HUES48 (cell line): Measurements from ENCODE around the gene ADAMTS13.

ENCODE experiments used
- H3K27ac ChIP-seq: one replicate; pipeline ENCODE4 v1.7.0; 2013; ENCODE audit warnings: low read depth, low read length, inconsistent platforms
- H3K27me3 ChIP-seq: 2 replicates; pipeline ENCODE4 v1.6.1; 2013; ENCODE audit warnings: mild to moderate bottlenecking, low read length; ENCODE audit not compliant: control insufficient read depth, insufficient read depth
- H3K36me3 ChIP-seq: 2 replicates; pipeline ENCODE4 v1.6.1; 2013; ENCODE audit warnings: low read length; ENCODE audit not compliant: control insufficient read depth, insufficient read depth
- H3K4me1 ChIP-seq: 2 replicates; pipeline ENCODE4 v1.6.1; 2013; ENCODE audit warnings: mild to moderate bottlenecking, low read length; ENCODE audit not compliant: control insufficient read depth, insufficient read depth
- H3K4me3 ChIP-seq: 2 replicates; pipeline ENCODE4 v1.5.1; 2013; ENCODE audit warnings: mild to moderate bottlenecking, low read depth, low read length
- H3K9ac ChIP-seq: 2 replicates; pipeline ENCODE4 v1.6.1; 2013; ENCODE audit warnings: mild to moderate bottlenecking, low read depth, low read length, moderate library complexity
- H3K9me3 ChIP-seq: 2 replicates; pipeline ENCODE4 v1.6.1; 2013; ENCODE audit warnings: low read length; ENCODE audit not compliant: control insufficient read depth, insufficient read depth

ADAMTS13 gene

DNA sequence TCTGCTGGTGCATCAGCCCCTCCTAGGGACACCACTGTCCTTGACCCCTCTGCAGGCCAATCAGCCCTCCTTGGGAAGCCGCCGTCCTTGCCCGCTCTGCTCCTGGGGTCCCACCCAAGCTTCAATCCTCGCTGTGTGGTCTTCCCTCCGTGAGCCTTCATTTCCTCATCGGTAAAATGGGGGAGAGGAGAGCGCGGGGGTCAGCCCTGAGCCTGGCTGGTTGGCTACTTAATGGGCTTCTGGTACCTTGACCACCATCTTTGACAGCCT, 69.4 kb downstream of the ADAMTS13 start:
- Histone ChIP-seq H3K4me1 (no peaks in the 10 kb centered on the region), H3K27me3 (no peaks in the 10 kb centered on the region)

GRCh38 chr9:133492061-133493021, 70.2 kb downstream of the ADAMTS13 start:
- H3K27ac ChIP-seq, result no peak overlapping the region
- no peaks in the 10 kb centered on the region for H3K36me3 ChIP-seq
- no peaks in the 10 kb centered on the region for H3K27me3 ChIP-seq
- no peaks in the 10 kb centered on the region for H3K9me3 ChIP-seq
- no peaks in the 10 kb centered on the region for H3K4me1 ChIP-seq
- no peak overlapping the region for H3K4me3 ChIP-seq
- no peak overlapping the region for H3K9ac ChIP-seq

More for the DNA sequence above, 69.4 kb downstream of the ADAMTS13 start:
- H3K36me3 ChIP-seq, result no peaks in the 10 kb centered on the region
- H3K9ac ChIP-seq, result no peak overlapping the region
- no peak overlapping the region for H3K4me3 ChIP-seq
- no peak overlapping the region for H3K27ac ChIP-seq
- no peaks in the 10 kb centered on the region for H3K9me3 ChIP-seq

- Histone ChIP-seq H3K4me1 (no peaks in the 10 kb centered on the region), H3K4me3 (no peak overlapping the region), H3K9ac (no peak overlapping the region), H3K27me3 (no peaks in the 10 kb centered on the region), H3K36me3 (no peaks in the 10 kb centered on the region), H3K27ac (no peak overlapping the region), H3K9me3 (no peaks in the 10 kb centered on the region)
These were observed 71.3 kb downstream of the ADAMTS13 start for GRCh38 chr9:133493428-133493827.

- no peak overlapping the region for H3K4me3 ChIP-seq
- H3K36me3 ChIP-seq, result no peaks in the 10 kb centered on the region
- no peak overlapping the region for H3K27ac ChIP-seq
- no peaks in the 10 kb centered on the region for H3K27me3 ChIP-seq
- H3K4me1 ChIP-seq, result no peaks in the 10 kb centered on the region
- no peaks in the 10 kb centered on the region for H3K9me3 ChIP-seq
- H3K9ac ChIP-seq, result no peak overlapping the region
These were observed 71.8 kb downstream of the ADAMTS13 start for GRCh38 chr9:133493845-133494540.

DNA sequence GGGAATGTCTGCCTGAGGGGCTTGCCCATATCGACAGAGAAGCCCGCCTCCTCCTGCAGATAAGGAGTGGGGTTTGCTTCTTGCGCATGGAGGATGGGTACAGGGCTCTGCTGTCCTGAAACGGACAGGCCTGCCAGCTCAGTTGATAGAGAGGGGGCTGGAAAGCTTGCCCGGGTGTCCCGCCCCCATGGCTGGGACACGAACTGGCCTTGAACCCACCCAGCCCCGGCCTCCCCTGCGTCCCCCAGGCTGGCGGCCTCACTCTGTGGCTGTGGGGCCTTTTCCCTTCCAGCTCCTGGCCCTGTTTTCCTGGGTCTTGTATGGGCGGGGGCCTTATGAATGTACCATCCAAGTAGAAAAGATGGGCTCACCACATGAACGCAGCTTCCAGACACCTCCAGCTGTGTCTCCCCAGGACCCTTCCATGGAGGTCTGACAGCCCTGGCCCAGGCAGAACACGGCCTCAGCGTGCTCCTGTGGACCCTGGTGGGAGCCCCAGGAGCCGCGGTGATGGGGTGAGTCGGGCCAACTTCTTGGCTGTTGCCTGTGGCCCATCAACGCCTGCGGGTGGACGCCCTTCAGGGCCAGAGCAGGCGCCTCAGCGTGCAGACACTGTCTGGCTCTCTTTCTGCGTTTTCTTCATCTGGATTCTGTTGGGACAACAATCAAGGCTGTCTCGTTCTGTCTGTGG, 72.6 kb downstream of the ADAMTS13 start:
- no peaks in the 10 kb centered on the region for H3K9me3 ChIP-seq
- no peaks in the 10 kb centered on the region for H3K36me3 ChIP-seq
- H3K9ac ChIP-seq, result no peak overlapping the region
- H3K4me1 ChIP-seq, result no peaks in the 10 kb centered on the region
- no peak overlapping the region for H3K27ac ChIP-seq
- H3K4me3 ChIP-seq, result no peak overlapping the region
- H3K27me3 ChIP-seq, result no peaks in the 10 kb centered on the region

GRCh38 chr9:133495327-133496293, 73.4 kb downstream of the ADAMTS13 start:
- Histone ChIP-seq H3K4me3 (no peak overlapping the region), H3K4me1 (no peaks in the 10 kb centered on the region), H3K9ac (no peak overlapping the region), H3K27me3 (no peaks in the 10 kb centered on the region), H3K9me3 (no peaks in the 10 kb centered on the region), H3K36me3 (no peaks in the 10 kb centered on the region), H3K27ac (no peak overlapping the region)

DNA sequence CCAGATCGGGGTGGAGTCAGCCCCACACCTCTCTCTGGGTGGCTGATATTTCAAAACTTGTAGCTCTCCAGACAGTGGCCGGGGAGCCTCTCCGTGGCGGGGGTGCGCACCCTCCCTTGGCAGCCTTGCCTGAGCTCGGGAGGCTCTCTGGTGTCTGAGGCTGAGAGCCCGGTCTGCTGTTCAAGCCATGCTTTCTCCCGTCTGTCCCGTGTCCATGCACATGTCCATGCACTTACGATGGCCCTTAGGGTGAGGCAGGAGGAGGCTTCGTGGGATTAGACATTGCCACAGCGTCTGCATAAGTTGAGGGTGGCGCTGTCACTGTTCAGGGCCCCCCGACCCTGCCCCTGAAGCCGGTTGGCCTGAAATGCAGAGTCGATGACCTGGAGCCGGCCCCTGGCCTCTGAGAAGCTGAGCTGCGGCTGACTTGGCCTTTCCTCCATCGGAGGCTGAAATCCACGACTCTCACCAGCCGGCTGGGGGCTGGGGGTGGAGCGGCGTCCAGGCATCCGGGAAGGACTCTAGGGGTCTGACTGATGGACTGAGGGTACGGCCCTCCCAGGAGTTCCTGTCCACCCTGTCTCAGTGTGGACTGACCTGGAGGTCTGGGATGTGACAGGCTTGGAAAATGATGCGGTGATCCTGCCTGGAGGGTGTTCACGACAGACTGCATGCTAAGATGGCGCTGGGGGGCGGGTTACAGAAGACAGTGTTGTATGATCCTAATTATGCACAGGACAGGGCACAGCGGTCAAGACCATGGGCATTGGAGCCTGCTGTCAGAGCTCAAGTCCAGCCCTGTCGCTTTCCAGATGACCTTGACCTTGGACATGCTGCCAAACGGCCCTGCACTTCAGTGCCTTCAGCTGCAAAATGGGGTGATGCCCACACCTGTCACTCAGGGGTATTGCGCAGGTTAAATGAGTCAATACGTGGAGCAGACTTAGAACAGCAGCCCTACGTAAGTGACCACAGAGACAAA, 75.0 kb downstream of the ADAMTS13 start:
- H3K4me1 ChIP-seq, result no peaks in the 10 kb centered on the region
- no peaks in the 10 kb centered on the region for H3K27me3 ChIP-seq
- H3K9ac ChIP-seq, result no peak overlapping the region
- H3K27ac ChIP-seq, result no peak overlapping the region
- H3K4me3 ChIP-seq, result no peak overlapping the region
- H3K36me3 ChIP-seq, result no peaks in the 10 kb centered on the region
- H3K9me3 ChIP-seq, result peaks cover 3% of the 10 kb centered on the region; the same call in 1 of the 2 replicates

GRCh38 chr9:133499132-133499891, 77.1 kb downstream of the ADAMTS13 start:
- no peak overlapping the region for H3K9ac ChIP-seq
- H3K4me3 ChIP-seq, result no peak overlapping the region
- H3K36me3 ChIP-seq, result no peaks in the 10 kb centered on the region
- no peaks in the 10 kb centered on the region for H3K4me1 ChIP-seq
- H3K27me3 ChIP-seq, result no peaks in the 10 kb centered on the region
- no peak overlapping the region for H3K27ac ChIP-seq
- H3K9me3 ChIP-seq, result peaks cover 3% of the 10 kb centered on the region; the same call in 1 of the 2 replicates

DNA sequence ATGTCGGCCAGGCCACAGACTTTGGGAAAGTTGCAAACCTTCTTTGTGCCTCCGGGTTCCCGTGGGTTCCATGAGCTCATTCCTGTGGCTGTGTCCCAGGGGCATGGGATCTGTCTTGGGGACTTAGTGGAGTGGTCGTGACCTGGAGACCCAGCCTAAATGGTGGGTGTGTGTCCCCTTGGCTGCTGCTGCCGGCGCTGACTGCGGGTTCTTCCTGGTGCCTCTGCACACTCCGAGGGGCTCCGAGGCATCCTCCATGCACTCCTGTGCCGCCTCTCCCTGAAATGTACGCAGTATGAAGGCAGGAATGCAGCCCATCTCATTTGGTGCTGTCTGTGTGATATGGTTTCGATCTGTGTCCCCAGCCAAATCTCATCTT, 77.7 kb downstream of the ADAMTS13 start:
- H3K27me3 ChIP-seq, result no peaks in the 10 kb centered on the region
- no peak overlapping the region for H3K4me3 ChIP-seq
- H3K36me3 ChIP-seq, result no peaks in the 10 kb centered on the region
- H3K9ac ChIP-seq, result no peak overlapping the region
- no peaks in the 10 kb centered on the region for H3K4me1 ChIP-seq
- no peak overlapping the region for H3K27ac ChIP-seq
- H3K9me3 ChIP-seq, result peaks cover 3% of the 10 kb centered on the region; the same call in 1 of the 2 replicates
